Uterus (tissue), 2 donors: ENCODE measurements around the gene KCNQ1.

Experiments used
- POLR2A ChIP-seq, 2 donors: fragments of 450-650 bp; IDR thresholded peaks; one replicate each; pipeline ENCODE4 v1.6.1; 2016; ENCODE audit warnings: antibody characterized with exemption in 2 of 2, mild to moderate bottlenecking in 1 of 2, moderate library complexity in 1 of 2
- TF ChIP-seq, protein P1 (sequence below), 4 experiments: fragments of 200-600 bp in 2 of 4; fragments of 450-650 bp in 2 of 4; sonication (generic) in 2 of 4; IDR thresholded peaks; one replicate each; pipeline ENCODE4 v1.5.1; 2016 to 2019; ENCODE audit warnings: antibody characterized with exemption in 4 of 4, mild to moderate bottlenecking in 2 of 4, moderate library complexity in 1 of 4

DNA sequence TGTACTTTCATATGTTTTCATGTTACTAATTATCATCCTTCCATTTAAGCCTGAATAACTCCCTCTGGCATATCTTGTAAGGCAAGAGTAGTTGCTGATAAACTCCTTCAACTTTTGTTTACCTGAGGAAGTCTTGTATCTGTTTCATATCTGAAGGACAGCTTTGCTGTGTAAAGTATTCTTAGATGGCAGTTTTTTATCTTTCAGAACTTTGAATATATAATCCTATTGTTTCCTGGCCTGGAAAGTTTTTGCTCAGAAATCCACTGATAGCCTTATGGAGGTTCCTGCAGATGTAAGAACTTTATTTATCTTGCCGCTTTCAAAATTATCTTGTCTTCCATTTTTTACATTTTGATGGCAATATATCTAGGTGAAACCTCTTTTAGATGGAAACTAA, 185.9 kb downstream of the KCNQ1 start:
- TF ChIP-seq, protein P1, sequence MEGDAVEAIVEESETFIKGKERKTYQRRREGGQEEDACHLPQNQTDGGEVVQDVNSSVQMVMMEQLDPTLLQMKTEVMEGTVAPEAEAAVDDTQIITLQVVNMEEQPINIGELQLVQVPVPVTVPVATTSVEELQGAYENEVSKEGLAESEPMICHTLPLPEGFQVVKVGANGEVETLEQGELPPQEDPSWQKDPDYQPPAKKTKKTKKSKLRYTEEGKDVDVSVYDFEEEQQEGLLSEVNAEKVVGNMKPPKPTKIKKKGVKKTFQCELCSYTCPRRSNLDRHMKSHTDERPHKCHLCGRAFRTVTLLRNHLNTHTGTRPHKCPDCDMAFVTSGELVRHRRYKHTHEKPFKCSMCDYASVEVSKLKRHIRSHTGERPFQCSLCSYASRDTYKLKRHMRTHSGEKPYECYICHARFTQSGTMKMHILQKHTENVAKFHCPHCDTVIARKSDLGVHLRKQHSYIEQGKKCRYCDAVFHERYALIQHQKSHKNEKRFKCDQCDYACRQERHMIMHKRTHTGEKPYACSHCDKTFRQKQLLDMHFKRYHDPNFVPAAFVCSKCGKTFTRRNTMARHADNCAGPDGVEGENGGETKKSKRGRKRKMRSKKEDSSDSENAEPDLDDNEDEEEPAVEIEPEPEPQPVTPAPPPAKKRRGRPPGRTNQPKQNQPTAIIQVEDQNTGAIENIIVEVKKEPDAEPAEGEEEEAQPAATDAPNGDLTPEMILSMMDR (IDR thresholded peaks at IDR 0.05): no peak
- no peak for TF ChIP-seq POLR2A (IDR thresholded peaks at IDR 0.05)
